ENCODE results near the gene CPT1A.

Gene CPT1A

GRCh38 chr11:68796801-68797200 is 44.9 kb downstream of the CPT1A start:
- DNase-seq (ENCODE audit: low spot score), result no peak

DNA sequence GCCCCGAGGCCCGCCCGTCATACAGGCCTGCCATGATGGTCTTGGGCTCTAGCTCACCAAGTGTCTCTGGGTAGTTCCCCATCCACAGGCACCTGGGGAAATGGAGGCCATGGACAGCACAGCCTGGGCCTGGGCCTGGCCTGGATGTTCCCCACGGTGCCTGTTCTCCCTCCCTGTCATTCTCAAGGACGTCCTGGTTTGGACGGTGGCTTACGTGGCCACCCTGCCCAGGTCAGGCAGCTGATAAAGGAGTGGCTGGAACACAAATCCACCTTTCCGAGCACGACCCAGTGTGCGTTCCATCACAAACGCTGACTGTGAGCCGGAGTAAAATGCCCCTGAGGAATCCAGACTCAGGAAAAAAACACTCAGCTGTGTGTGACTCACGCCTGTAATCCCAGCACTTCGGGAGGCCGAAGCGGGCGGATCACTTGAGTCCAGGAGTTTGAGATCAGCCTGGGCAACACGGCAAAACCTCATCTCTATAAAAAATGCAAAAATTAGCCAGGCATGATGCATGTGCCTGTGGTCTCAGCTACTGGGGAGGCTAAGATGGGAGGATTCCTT is 49.2 kb downstream of the CPT1A start:
- no peak for DNase-seq (ENCODE audit: low spot score)

GRCh38 chr11:68784653-68785052 is 57.1 kb downstream of the CPT1A start:
- no peak for DNase-seq (ENCODE audit: low spot score)

- no peak for DNase-seq (ENCODE audit: low spot score)
Observed at GRCh38 chr11:68783216-68783821, 58.4 kb downstream of the CPT1A start.

GRCh38 chr11:68782711-68783110 is 59.0 kb downstream of the CPT1A start:
- DNase-seq (ENCODE audit: low spot score), result no peak

DNA sequence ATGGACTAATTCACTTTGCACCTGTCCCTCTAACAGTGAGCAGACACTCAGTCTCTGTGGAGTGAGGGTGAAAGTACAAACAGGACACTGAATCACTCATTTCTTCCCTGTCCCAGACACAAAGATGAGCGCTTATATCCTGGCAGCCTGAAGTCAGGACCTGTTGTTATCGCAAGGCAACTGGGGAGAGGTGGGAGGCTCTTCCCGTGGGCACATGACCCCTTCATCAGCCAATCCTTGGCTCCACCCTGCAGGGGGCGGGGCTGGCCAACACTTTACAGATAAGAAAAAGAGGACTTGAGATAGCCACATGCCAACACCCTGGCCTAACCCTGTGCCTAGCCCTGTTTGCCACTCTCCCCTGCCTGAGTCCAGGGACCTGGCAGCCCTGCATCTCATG is 60.9 kb downstream of the CPT1A start:
- no peak for DNase-seq (ENCODE audit: low spot score)

DNA sequence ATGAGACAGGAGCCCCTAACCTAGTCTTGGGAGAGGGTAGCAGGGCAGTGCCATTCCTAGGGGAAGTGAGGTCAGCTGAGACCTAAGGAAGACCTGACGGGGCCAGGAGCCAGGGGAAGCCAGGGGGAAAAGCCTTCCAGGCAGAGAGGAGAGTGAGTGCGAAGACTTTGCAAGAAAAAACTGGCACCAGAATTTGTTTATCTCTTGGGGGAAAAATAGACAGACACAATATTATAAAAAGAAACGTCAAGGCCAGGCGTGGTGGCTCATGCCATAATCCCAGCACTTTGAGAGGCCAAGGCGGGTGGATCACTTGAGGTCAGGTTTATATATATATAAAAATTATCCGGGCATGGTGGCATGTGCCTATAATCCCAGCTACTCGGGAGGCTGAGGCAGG is 63.5 kb downstream of the CPT1A start:
- DNase-seq (ENCODE audit: low spot score), result no peak

DNA sequence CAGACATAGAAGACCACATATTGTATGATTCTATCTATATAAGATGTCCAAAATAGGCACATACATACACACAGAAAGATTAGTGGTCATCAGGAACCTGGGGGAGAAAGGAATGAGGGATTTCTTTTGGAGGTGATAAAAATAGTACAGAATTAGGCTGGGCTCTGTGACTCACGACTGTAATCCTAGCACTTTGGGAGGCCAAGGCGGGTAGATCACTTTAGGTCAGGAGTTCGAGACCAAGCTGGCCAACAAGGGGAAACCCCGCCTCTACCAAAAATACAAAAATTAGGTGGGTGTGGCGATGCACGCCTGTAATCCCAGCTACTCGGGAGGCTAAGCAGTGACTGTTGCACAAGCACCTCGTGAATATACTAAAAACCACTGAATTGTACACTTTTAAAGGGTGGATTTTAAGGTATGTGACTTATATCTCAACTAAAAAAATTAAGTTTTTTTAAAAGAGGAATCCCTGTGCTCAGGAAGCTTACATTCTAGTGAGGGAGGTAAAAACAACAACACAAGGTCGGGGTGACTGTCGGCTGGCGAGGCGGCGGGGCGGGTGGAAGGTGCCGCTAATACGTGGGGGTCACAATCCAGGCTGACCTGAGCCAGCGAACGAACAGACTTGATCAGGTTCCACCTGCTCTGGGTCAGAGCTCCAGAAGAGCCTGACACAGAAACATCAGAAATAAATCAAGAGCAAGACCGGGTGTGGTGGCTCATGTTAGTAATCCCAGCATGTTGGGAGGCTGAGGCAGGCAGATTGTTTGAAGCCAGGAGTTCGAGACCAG is 65.1 kb downstream of the CPT1A start:
- no peak for DNase-seq (ENCODE audit: low spot score)

DNA sequence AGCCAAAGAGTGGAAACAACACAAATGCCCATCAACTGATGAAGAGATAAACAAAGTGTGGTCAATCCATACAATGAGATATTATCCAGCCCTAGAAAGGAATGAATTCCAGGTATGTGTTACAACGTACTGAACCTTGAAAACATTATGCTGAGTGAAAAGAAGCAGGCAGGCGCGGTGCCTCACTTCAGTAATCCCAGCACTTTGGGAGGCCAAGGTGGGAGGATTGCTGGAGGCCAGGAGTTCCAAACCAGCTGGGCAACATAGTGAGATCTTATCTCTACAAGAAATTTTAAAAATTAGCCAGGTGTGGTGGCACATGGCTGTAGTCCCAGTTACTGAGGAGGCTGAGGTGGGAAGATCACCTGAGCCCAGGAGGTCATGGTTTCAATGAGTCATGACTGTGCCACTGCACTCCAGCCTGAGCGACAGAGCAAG is 65.7 kb downstream of the CPT1A start:
- DNase-seq (ENCODE audit: low spot score), result no peak

DNA sequence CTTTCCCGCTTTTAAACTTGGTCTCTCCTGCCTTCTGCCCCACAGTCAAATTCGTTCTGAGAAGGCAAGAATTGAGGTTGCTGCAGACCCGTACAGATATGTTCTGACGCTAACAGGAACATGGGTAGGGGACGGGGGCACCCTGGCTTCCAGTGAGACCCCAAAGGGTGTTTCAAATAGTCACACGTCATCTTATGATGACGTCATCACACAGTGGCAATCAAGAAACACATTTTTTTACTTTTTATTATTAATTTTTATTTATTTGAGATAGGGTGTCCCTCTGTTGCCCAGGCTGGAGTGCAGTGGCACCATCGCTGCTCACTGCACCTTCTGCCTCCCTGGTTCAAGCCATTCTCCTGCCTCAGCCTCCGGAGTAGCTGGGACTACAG is 67.5 kb downstream of the CPT1A start:
- DNase-seq (ENCODE audit: low spot score), result no peak

- DNase-seq (ENCODE audit: low spot score), result no peak
Observed at GRCh38 chr11:68773521-68774193, 68.1 kb downstream of the CPT1A start.

DNA sequence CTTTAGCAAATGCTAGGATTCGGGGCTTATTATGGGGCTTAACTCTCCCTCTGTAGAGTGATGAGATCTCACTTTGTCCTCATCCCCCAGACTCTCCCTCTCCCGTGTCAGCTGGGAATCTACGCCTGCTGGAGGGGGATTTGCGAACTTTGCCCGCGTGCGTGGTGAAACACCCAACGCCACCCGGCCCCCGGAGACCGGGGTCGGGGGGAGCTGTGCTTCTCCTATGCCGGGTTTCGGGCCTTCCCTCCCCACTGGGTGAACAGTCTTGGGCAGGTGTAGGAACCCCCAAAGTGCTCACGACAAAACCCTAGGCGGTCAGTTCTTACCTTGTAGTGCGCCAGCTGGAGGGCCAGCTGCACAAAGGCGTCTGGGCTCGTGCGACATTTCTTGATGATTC is 68.8 kb downstream of the CPT1A start:
- DNase-seq (ENCODE audit: low spot score), result no peak

- no peak for DNase-seq (ENCODE audit: low spot score)
Observed at GRCh38 chr11:68770781-68771180, 70.9 kb downstream of the CPT1A start.

- DNase-seq (ENCODE audit: low spot score), result no peak
Observed at GRCh38 chr11:68767672-68768071, 74.0 kb downstream of the CPT1A start.

GRCh38 chr11:68766786-68767185 is 74.9 kb downstream of the CPT1A start:
- no peak for DNase-seq (ENCODE audit: low spot score)

DNA sequence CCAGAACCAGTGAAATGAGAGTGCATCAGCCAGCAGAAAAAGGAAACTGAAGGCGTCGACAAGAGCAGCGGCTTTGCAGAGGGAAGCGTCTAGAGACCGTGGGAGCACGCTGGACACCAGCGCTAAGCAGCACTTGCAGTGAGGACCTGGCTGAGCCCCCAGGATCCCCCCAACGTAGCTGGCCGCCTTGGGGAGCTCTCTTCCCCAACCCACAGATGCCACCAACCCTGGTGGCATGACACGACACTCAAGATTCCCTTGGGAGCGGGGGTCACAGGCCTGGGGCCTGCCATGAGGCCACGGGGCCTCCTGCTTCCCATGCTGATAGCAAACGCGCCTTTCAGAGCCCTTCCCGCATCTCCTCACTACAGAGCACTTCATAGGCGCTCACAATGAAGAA is 77.0 kb downstream of the CPT1A start:
- no peak for DNase-seq (ENCODE audit: low spot score)

DNA sequence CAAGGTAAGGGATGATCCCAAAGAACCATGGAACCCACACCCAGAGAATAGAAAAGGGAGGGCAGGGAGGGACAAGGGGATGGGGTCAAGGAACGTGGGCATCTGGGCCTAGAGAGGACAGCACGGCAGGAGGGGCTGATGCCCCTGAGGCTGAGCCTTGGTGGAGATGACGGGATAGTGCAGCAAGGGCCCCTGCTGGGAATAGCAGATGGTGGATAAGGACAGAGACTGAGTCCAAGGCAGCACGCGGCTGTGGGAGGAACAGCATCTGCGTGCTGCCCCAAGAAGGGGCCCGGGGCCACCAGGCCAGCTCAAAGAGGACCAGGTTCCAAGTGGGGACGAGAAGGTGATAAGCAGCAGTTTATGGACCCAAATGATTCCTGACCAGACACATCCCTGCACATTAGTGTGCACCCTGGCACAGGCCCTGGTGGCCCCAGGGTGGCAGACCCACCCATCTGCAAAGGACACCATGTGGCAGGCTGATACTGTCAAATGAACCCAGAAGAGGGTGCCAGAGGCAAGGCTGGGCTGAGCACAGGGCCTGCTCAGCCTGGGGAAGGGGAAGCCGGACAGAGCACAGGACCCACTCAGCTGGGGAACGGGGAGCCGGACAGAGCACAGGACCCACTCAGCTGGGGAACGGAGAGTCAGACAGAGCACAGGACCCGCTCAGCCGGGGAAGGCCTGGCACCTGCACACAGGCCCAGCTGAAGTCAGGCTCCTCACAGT is 77.6 kb downstream of the CPT1A start:
- no peak for DNase-seq (ENCODE audit: low spot score)

- DNase-seq (ENCODE audit: low spot score), result no peak
Observed at GRCh38 chr11:68763181-68763721, 78.5 kb downstream of the CPT1A start.

GRCh38 chr11:68762481-68762880 is 79.2 kb downstream of the CPT1A start:
- no peak for DNase-seq (ENCODE audit: low spot score)

DNA sequence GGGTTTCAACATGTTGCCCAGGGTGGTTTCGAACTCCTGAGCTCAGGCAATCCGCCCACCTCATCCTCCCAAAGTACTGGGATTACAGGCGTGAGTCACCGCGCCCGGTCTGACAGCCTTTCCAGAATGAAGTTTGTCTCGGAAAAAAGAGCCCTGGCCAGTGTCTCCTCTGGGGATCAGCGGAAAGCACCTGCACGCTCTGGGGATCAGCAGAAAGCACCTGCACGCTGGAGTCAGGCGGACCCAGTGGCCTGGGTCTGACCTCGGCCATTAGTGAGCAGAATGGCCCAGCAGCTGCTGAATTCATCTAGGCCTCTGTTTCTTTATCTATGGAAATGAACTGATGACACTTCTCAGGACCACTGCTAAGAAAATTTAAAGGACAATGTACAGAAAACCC is 79.9 kb downstream of the CPT1A start:
- no peak for DNase-seq (ENCODE audit: low spot score)

DNA sequence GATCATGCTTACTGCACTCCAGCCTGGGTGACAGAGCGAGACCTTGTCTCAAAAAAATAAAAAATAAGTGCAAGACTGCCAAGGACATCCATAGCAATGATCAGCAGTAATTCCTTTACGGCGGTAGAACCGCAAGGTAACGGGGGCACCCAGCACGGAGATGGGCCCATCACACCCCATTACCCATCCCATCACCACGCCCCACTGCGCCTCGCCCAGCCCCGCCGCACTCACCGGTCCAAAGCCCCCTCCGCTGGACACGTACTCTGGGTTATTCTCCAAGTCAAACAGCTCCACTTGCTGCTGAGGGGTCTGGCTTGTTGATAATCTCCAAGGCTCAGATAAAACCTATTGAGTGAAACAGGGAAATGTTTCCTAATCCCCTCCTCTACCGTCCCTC is 81.7 kb downstream of the CPT1A start:
- no peak for DNase-seq (ENCODE audit: low spot score)

- DNase-seq (ENCODE audit: low spot score), result no peak
Observed at GRCh38 chr11:68757711-68758110, 84.0 kb downstream of the CPT1A start.

Measured in HuH-7.5 (cell line).